NCI-H748 (cell line): ENCODE measurements around the gene TEX14.
A peak's percentile ranks its signal among the peaks of the same experiment; 100 is the strongest.

Experiments used
- DNase-seq: peaks from one replicate; lab custom pipeline; 2025; ENCODE audit not compliant: unreplicated experiment; lab: John Stamatoyannopoulos, UW

TEX14 gene, protein sequence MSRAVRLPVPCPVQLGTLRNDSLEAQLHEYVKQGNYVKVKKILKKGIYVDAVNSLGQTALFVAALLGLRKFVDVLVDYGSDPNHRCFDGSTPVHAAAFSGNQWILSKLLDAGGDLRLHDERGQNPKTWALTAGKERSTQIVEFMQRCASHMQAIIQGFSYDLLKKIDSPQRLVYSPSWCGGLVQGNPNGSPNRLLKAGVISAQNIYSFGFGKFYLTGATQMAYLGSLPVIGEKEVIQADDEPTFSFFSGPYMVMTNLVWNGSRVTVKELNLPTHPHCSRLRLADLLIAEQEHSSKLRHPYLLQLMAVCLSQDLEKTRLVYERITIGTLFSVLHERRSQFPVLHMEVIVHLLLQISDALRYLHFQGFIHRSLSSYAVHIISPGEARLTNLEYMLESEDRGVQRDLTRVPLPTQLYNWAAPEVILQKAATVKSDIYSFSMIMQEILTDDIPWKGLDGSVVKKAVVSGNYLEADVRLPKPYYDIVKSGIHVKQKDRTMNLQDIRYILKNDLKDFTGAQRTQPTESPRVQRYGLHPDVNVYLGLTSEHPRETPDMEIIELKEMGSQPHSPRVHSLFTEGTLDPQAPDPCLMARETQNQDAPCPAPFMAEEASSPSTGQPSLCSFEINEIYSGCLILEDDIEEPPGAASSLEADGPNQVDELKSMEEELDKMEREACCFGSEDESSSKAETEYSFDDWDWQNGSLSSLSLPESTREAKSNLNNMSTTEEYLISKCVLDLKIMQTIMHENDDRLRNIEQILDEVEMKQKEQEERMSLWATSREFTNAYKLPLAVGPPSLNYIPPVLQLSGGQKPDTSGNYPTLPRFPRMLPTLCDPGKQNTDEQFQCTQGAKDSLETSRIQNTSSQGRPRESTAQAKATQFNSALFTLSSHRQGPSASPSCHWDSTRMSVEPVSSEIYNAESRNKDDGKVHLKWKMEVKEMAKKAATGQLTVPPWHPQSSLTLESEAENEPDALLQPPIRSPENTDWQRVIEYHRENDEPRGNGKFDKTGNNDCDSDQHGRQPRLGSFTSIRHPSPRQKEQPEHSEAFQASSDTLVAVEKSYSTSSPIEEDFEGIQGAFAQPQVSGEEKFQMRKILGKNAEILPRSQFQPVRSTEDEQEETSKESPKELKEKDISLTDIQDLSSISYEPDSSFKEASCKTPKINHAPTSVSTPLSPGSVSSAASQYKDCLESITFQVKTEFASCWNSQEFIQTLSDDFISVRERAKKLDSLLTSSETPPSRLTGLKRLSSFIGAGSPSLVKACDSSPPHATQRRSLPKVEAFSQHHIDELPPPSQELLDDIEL (N-terminal part only)

GRCh38 chr17:58691701-58692238, at the start of gene TEX14:
Gene TEX14 (minus strand): TSS chr17:58692045. CDS start chr17:58652001, 40,044 bp downstream.
- DNase-seq: no peak

- no peak for DNase-seq
These were observed 49.3 kb upstream of the TEX14 start for GRCh38 chr17:58741121-58741625.

DNA sequence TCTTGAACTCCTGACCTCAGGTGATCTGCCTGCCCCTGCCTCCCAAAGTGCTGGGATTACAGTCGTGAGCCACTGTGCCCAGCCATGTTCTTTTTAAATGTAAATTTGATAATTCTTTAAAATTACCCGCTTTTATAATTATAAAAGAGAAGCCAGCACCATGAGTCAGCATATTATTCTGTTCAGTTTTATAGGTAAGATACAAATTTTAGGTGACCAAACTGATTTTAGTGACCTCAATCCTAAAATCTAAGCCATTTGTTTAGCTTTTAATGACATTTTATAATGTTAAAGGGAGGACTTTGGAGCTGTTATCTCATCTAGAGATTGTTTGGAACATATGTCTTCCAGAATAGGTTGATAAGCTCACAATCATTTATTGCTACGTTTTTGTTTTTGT, 43.0 kb upstream of the TEX14 start:
- no peak for DNase-seq

GRCh38 chr17:58734040-58734439, 42.2 kb upstream of the TEX14 start:
- no peak for DNase-seq

DNA sequence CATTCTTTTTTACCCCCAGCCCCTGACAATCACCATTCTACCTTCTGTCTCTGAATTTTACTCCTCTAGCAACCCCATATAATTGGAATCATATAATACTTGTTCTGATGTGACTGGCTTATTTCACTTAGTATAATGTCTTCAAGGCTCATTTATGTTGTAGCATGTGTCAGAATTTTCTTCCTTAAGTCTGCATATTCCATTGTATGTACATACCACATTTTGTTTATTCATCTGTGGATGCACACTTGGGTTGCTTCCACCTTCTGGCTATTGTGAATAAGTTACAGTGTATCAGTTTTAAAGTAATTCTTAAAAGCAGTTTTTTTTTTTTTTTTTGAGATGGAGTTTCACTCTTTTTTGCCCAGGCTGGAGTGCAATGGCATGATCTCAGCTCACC, 39.1 kb upstream of the TEX14 start:
- no peak for DNase-seq

DNA sequence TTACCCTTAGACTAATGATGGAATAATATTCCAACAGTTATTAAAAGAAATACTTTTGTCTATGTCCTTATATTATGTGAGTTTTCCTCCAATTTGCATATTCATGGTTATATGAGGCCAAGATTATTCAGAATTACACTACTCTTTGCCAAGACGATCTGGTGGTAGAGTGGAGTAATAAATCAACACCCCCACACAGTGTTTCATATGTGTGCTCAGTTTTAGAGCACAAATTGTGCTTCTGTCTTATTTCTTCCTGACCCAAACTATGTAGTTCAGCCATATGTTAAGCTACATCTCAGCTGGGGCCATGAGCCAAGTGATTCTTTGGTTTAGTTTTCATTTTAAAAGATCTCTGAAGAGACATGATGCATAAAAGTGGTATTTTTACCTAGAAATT, 37.0 kb upstream of the TEX14 start:
- no peak for DNase-seq

- DNase-seq: no peak
These were observed 30.9 kb upstream of the TEX14 start for GRCh38 chr17:58722696-58723095.

DNA sequence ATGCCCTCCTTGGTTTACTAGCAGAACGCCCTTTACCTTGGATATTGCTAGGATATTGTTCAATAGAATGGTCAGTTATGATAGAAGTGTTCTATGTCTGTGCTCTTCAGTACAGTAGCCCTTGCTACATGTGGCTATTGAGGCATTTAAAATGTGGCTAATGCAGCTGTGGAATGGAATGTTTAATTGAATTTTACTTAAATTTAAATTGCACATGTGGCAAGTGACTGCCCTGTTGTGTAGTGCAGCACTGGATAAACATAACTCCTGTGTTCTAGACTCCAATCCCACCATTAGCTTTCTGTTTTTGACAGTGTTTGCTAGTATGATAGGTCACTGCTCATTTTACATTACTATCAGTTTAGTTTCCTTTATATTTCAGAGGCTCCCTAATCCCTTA, 30.4 kb upstream of the TEX14 start:
- DNase-seq: no peak

DNA sequence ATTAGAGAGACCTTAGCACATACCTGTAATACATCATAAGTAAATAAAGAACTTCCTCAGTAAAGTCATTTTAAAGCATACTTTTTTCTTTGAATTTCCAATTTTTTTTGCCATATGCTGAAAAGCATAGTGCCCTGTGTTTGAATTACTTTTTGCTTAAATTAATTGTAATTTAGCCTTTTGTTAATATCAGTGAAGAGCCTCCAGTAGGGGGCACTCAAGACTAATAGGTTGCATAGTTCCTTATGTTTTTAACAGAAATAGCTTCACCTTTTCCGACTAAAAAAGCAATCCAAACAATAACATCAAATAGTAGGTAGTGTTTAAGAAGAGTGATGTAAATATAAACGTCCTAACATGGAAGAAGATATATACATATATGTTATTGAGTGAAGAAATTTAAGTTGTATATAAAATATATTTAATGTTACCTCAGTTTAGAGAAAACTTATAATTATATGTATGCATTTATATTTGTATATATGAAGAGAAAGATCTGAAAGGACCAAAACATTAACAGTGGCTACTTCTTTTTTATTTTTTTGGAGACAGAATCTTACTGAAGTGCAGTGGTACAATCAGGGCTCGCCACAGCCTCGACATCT, 19.2 kb upstream of the TEX14 start:
- peak; percentile 72 for DNase-seq

- DNase-seq: no peak
These were observed 14.7 kb upstream of the TEX14 start for GRCh38 chr17:58706351-58707140.

DNA sequence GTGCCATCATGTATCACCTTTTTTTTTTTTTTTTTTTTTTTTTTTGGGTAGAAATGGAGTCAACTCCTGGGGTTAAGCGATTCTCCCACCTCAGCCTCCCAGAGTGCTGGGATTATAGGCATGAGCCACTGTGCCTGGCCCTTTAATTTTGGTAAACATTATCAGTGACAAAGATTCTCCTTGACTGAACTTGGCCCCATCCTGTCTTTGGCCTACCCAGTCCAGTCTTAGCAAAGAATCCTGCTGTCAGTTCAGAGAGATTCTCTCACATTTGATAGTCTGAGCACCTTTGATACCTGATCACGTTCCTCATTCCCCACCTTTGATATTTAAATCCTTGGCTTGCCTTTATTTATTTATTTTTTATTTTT, 12.1 kb upstream of the TEX14 start:
- DNase-seq: no peak

DNA sequence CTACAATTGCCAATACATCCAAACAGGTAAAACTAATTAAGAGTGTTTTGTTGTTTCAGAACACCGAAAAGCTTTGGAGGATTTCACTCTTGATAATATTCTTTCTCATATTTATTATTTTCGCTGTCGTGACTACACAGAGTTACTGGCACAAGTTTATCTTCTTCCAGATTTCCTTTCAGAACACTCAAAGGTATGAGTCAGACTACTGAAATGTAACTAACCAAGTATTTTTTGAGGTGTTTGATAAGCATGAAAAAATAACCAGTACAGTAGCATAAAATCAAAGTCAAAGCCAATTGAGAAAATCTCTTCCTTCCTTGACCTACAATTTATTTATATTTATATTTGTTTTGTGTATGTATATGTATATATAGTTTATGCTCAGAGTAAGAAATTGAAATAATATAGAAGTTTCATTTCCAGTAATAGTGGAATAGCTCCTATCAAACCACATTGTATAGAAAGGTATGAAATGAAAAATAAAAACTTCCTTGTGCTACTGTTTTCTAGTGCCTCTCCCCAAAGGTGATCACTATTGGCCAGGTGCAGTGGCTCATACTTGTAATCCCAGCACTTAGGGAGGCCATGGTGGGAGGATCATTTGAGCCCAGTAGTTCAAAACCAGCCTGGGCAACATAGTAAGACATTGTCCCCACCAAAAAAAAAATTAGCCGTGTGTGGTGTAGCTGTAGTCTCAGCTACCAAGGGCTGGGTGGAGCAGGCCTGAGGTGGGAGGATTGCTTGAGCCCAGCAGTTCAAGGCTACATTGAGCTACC, 11.5 kb upstream of the TEX14 start:
- DNase-seq: no peak

DNA sequence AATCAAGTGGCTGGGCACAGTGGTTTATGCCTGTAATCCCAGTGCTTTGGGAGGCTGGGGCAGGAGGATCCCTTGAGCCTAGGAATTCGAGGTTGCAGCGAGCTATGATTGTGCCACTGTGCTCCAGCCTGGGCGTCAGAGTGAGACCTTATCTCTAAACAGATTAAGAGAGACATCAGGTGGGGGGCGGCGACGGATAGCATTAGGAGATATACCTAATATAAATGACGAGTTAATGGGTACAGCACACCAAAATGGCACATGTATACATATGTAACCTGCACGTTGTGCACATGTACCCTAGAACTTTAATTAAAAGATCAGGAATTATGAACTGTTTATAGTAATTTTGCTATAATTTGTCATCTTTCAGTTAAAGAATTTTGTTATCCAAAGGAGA, 10.9 kb upstream of the TEX14 start:
- DNase-seq: no peak

DNA sequence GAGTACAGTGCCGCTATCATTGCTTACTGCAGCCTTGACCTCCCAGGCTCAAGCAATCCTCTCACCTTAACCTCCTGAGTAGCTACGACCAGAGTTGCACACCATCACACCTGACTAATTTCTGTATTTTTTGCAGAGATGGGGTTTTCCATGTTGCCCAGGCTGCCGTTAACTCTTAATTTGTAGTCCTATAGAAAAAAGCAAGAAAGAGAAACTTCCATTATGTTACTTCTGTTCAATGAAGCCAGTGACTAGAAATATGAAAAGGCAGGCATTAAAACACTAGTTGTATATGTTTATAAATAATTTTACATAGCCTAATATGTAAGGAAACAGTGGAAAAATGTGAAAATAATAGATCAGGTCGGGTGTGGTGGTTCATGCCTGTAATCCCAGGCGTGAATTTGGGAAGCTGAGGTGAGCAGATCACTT, 10.2 kb upstream of the TEX14 start:
- DNase-seq: no peak

GRCh38 chr17:58699771-58700170, 7.9 kb upstream of the TEX14 start:
- DNase-seq: no peak

GRCh38 chr17:58694826-58695225, 3.0 kb upstream of the TEX14 start:
- DNase-seq: no peak

- DNase-seq: no peak
These were observed 2.5 kb upstream of the TEX14 start for GRCh38 chr17:58694302-58694701.

- DNase-seq: no peak
These were observed 1.9 kb upstream of the TEX14 start for GRCh38 chr17:58693751-58694150.

- no peak for DNase-seq
These were observed 1.4 kb upstream of the TEX14 start for GRCh38 chr17:58693208-58693607.
